22Rv1 (cell line): Measurements from ENCODE around the gene ACADL.

ENCODE experiments used
- H3K27ac ChIP-seq: fragments of 450-650 bp; 2 replicates; pipeline ENCODE4 v1.5.1; 2017
- ZFX ChIP-seq: fragments of 450-650 bp; IDR thresholded peaks from 2 replicates; pipeline ENCODE4 v1.6.1; 2017; ENCODE audit warnings: antibody characterized with exemption, borderline replicate concordance
- TF ChIP-seq, protein P1 (sequence below): fragments of 450-650 bp; IDR thresholded peaks from 2 replicates; pipeline ENCODE4 v1.5.1; 2017; ENCODE audit warnings: mild to moderate bottlenecking

The ACADL gene

DNA sequence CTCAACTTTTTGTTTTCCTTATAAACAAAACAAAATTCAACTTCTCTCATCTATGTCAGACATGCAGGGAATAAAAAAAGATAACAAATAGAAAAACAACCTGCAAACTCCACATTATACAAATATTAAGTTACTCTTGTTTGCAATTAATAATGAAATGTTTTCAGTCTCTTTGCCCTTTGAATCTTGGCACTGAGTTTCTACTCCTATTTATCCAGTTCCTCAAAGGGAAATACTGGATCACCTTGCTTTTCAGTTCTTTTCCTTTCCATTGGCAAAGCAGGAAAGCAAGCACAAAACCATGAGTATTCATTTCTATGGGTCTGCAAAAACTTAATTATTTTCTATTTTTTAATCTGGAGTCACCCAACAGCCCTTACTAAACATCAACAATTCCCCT is 77.6 kb downstream of the ACADL start:
- TF ChIP-seq ZFX, result no peak
- TF ChIP-seq, protein P1, sequence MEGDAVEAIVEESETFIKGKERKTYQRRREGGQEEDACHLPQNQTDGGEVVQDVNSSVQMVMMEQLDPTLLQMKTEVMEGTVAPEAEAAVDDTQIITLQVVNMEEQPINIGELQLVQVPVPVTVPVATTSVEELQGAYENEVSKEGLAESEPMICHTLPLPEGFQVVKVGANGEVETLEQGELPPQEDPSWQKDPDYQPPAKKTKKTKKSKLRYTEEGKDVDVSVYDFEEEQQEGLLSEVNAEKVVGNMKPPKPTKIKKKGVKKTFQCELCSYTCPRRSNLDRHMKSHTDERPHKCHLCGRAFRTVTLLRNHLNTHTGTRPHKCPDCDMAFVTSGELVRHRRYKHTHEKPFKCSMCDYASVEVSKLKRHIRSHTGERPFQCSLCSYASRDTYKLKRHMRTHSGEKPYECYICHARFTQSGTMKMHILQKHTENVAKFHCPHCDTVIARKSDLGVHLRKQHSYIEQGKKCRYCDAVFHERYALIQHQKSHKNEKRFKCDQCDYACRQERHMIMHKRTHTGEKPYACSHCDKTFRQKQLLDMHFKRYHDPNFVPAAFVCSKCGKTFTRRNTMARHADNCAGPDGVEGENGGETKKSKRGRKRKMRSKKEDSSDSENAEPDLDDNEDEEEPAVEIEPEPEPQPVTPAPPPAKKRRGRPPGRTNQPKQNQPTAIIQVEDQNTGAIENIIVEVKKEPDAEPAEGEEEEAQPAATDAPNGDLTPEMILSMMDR, result no peak
- H3K27ac ChIP-seq, result no peak overlapping the region
